D721Med (cell line): ENCODE data around the gene STKLD1.
"Not testable (repeated sequence)": the region's sequence is repeated elsewhere in the genome, so short reads cannot be mapped to it uniquely, and the experiment has no call there.

Experiments
- DNase-seq: peaks from one replicate; pipeline ENCODE4 v3.0.0; 2011; ENCODE audit warnings: low spot score; ENCODE audit not compliant: insufficient read length
- FAIRE-seq: peaks from 2 replicates; lab custom pipeline; 2011; peaks lifted over from hg19 to GRCh38; lab: Jason Lieb, UNC
- CTCF ChIP-seq: IDR thresholded peaks from 2 replicates; pipeline ENCODE4 v1.5.1; 2012; ENCODE audit warnings: mild to moderate bottlenecking, control low read depth; ENCODE audit not compliant: insufficient read depth; ENCODE audit errors: missing control alignments

Gene STKLD1

DNA sequence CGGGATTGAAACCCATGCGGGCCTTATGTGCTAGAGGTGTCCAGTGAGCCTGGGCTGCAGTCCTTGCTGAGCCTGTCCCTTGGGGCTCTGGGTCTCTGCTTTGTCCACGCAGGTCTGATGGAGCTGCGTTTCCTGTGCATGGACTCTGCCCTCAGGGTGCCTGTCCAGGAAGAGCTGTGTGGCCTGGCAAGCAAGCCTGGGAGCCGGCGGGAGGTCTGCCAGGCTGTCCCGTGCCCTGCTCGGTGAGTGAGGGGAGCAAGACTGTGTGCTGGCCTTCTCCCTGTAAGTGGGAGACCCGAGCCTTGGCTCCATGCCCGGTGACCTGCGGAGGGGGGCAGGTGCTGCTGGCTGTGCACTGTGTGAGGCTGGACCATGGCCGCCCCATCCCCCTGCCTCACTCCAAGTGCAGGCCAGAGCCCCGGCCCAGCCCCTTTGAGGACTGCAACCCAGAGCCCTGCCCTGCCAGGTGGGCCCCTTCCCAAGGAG is 72.4 kb downstream of the STKLD1 start:
- DNase-seq (no peak), FAIRE-seq (no peak)
- no peak for TF ChIP-seq CTCF

GRCh38 chr9:133449760-133450159 is 73.6 kb downstream of the STKLD1 start:
- FAIRE-seq: no peak
- TF ChIP-seq CTCF: no peak
- DNase-seq: no peak

GRCh38 chr9:133451865-133452264 is 75.7 kb downstream of the STKLD1 start:
- DNase-seq, FAIRE-seq: not testable (repeated sequence)

DNA sequence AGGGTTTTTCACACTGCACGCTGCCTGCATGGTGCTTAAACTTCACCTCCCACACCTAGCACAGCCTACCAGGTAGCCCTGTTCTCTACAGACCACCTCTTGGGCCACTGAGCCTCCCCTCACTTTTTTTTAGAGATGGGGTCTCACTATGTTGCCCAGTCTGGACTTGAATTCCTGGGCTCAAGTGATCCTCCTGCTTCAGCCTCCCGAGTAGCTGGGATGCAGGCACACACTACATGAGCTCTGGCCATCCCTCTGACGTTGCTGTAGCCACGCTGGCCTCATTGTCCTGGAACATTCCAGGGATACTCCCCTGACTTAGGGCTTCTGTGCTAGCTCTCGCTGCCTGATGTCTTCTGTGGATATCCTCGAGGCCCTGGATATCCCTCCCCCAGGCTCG is 76.4 kb downstream of the STKLD1 start:
- DNase-seq (no peak), FAIRE-seq (no peak)
- TF ChIP-seq CTCF: no peak

DNA sequence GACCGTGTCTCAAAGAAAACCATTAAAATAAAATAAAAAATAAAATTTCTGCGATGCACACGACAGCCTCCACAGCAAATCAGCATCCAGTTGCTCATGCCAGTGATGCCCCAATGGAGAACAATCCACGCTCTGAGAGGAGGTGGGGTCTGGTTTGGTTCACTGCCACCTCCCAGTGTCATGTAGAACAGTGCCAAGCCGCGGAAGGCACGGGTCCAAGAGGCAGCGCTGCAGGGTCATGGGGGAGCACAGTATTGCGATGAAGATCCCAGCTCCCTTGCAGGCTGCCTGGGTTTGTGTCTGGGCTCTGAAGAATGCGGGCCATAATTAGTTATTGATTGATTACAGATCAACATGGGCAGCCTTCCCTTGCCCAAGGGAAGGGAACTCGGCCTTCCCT is 77.5 kb downstream of the STKLD1 start:
- no peak for FAIRE-seq
- no peak for TF ChIP-seq CTCF
- DNase-seq: no peak

DNA sequence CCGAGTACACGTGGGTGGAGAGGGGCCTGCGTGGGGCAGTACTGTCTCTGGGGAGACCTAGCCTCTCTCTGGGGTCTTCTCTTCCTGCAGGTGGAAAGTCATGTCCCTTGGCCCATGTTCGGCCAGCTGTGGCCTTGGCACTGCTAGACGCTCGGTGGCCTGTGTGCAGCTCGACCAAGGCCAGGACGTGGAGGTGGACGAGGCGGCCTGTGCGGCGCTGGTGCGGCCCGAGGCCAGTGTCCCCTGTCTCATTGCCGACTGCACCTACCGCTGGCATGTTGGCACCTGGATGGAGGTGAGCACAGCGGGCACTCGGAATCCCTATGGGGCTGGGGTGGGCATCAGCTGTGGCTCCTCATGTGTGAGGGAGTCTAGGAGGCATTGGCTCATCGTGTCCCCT is 78.2 kb downstream of the STKLD1 start:
- no peak for FAIRE-seq
- TF ChIP-seq CTCF: no peak
- DNase-seq: no peak

DNA sequence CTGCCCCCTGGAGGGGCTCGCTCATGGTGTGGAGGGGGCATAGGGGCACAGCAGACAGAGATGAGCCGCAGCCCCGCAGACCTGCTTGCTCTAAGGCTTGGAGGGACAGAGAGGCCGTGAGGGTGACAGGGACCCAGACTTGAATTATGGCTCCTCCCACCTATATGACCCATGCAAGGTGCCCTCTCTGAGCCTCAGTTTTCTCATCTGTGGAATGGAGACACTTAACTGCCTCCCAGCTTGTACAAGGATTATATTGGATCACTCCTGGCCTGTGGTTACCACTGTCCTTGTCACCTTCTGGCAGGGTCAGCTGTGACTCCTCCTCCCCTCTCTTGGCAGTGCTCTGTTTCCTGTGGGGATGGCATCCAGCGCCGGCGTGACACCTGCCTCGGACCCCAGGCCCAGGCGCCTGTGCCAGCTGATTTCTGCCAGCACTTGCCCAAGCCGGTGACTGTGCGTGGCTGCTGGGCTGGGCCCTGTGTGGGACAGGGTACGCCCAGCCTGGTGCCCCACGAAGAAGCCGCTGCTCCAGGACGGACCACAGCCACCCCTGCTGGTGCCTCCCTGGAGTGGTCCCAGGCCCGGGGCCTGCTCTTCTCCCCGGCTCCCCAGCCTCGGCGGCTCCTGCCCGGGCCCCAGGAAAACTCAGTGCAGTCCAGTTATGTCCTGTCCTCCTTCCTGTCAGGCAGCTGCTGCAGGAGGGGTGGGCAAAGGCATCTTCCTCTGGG is 78.9 kb downstream of the STKLD1 start:
- no peak for DNase-seq
- TF ChIP-seq CTCF: no peak
- no peak for FAIRE-seq
